ENCODE results near the gene RNF213.

DNA sequence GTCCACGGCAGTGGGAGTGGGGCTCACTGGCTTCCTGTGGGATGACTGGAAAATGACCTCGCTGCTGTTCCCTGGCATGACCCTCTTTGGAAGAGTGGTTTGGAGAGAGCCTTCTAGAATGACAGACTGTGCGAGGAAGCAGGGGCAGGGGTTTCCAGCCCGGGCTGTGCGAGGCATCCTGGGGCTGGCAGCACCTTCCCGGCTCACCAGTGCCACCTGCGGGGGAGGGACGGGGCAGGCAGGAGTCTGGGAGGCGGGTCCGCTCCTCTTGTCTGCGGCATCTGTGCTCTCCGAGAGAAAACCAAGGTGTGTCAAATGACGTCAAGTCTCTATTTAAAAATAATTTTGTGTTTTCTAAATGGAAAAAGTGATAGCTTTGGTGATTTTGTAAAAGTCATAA lies 7.8 kb upstream of the RNF213 start:
- TF ChIP-seq, protein P1, sequence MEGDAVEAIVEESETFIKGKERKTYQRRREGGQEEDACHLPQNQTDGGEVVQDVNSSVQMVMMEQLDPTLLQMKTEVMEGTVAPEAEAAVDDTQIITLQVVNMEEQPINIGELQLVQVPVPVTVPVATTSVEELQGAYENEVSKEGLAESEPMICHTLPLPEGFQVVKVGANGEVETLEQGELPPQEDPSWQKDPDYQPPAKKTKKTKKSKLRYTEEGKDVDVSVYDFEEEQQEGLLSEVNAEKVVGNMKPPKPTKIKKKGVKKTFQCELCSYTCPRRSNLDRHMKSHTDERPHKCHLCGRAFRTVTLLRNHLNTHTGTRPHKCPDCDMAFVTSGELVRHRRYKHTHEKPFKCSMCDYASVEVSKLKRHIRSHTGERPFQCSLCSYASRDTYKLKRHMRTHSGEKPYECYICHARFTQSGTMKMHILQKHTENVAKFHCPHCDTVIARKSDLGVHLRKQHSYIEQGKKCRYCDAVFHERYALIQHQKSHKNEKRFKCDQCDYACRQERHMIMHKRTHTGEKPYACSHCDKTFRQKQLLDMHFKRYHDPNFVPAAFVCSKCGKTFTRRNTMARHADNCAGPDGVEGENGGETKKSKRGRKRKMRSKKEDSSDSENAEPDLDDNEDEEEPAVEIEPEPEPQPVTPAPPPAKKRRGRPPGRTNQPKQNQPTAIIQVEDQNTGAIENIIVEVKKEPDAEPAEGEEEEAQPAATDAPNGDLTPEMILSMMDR (IDR thresholded peaks at IDR 0.05; ENCODE audit: low read length): peak; percentile 52
- no peak for TF ChIP-seq EZH2 (optimal IDR thresholded peaks at IDR 0.05; ENCODE audit: low read depth, low read length)
- no peak for TF ChIP-seq EZH2phosphoT487 (IDR thresholded peaks at IDR 0.05; ENCODE audit: low read length)
